GM15510 (cell line): ENCODE measurements around the gene LDLRAP1.

Source experiments
- POLR2A ChIP-seq: IDR thresholded peaks from 3 replicates; pipeline ENCODE4 v1.6.1; 2011; ENCODE audit warnings: borderline replicate concordance; ENCODE audit not compliant: insufficient read length; ENCODE audit errors: extremely low read depth

Gene LDLRAP1

GRCh38 chr1:25583519-25584370 lies 40.3 kb downstream of the LDLRAP1 start:
- TF ChIP-seq POLR2A: no peak

DNA sequence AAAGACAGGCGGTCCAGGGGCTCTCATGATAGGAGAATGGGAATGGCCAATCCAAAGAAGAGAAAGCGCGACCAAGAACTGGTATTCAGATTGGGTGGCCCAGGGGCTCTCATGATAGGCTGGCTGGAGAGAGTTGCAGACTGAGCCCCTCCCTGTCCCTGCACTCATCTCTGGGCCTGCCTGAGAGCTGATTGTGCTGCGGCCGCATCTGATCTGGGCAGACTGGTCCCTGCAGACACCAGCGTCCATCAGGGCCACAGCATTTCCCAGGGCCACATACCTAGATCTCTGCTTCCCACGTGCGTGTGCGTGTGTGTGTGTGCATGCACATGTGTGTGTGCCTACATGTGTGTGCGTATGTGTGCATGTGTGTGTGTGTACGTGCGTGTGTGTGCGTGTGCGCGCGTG lies 42.8 kb downstream of the LDLRAP1 start:
- no peak for TF ChIP-seq POLR2A

DNA sequence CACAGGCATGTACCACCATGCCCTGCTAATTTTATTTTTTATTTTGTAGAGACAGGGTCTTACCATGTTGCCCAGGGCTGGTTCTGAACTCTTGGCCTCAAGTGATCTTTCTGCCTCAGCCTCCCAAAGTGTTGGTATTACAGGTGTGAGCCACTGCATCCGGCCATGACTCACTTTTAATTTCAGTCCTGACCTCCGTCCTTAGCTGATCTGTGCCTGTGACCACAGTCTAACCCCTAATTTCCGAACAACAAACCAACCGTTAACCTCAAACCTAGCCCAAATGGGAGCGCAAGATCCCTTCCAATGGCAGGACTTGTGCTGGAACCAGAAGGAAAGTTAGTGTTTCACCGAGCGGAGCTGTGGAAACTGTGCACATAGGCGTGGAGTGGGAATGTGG lies 43.9 kb downstream of the LDLRAP1 start:
- no peak for TF ChIP-seq POLR2A

GRCh38 chr1:25590096-25590824 lies 46.9 kb downstream of the LDLRAP1 start:
- TF ChIP-seq POLR2A: no peak

DNA sequence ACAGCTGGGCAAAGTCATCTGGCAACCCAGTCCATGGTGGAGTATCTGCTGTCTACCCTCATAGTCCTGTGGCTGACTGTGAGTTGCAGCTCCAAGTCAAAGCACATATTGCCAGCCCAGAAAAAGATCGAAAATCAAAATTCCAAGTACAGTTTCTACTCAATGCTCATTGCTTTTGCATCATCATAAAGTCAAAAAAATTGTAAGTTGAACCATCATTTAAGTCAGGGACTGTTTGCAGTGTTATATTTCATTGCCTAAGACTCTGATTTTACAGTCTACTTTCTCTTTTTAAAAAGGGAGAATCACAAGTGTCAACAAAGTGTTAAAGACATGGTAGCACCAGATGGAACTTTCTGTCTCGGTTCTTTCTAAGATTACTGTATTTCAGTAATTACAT lies 50.5 kb downstream of the LDLRAP1 start:
- TF ChIP-seq POLR2A: no peak

DNA sequence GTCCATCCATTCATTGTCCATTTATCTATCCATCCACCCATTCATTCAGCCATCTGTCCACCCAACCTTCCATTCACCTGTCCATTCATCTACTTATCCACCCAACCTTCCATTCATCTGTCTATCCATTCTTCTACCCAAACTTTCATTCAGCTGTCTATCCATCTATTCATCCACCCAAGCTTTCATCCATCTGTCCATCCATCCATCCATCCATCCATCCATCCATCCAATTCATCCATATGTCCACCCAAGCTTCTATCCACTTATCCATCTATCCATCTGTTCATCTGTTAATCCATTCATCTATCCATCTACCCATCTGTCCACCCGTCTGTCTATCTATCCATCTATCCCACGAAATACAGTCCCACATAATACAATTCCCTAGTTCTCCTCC lies 51.6 kb downstream of the LDLRAP1 start:
- no peak for TF ChIP-seq POLR2A

- TF ChIP-seq POLR2A: no peak
These were observed 55.5 kb downstream of the LDLRAP1 start for GRCh38 chr1:25598879-25599278.

DNA sequence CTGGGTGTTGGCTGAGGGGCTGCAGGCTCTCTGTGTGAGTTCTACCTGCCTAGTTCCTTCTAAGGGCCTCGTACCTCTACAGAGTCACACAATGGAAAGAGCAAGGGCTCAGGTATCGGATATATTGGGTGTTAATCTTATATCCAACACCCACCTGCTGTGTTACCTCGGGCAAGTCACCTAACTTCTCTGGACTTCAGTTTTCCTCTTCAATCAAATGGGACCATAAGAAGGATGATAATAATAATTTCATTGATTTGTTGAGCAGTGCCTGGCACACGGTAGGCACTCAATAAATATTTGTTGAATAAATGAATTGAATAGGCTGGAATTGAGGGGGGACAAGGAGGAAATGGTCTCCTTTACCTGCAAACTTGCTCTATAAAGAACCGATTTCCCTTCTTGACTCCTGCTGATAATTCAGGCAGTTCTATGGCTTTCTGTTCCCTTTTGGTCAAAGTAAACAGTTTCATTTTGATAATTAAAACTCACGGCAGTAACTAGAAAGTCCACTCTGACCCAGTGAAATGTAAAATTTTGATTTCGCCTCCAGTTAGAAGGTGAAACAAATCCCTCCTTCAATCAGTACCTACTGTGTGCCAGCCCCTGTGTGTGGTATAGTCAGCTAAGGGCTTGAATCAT lies 56.7 kb downstream of the LDLRAP1 start:
- no peak for TF ChIP-seq POLR2A

GRCh38 chr1:25607123-25607522 lies 63.7 kb downstream of the LDLRAP1 start:
- TF ChIP-seq POLR2A: no peak

GRCh38 chr1:25608488-25609178 lies 65.2 kb downstream of the LDLRAP1 start:
- TF ChIP-seq POLR2A: no peak

- no peak for TF ChIP-seq POLR2A
These were observed 66.5 kb downstream of the LDLRAP1 start for GRCh38 chr1:25609921-25610320.

- no peak for TF ChIP-seq POLR2A
These were observed 67.6 kb downstream of the LDLRAP1 start for GRCh38 chr1:25610822-25611630.

GRCh38 chr1:25611843-25612242 lies 68.4 kb downstream of the LDLRAP1 start:
- no peak for TF ChIP-seq POLR2A

- no peak for TF ChIP-seq POLR2A
These were observed 69.0 kb downstream of the LDLRAP1 start for GRCh38 chr1:25612421-25612820.

DNA sequence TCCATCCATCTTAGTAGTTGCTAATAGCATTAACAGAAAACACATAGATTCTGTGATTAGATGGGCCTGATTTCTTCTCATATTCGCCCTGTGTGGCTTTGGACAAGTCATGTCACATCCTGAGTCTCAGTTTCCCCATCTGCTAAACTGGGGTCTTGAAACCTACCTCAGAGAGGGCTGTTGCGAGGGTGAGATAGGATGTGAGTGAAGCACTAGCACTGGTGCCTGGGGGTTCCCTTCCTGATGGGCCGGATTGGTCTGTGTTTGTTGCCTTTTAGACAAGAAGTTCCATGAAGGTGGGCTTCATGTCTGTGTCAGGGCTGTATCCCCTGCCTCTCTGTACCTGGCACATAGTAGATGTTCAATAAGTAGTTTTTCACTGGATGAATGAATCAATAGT lies 69.7 kb downstream of the LDLRAP1 start:
- no peak for TF ChIP-seq POLR2A
